Measurements from ENCODE around the gene ADGRF1. TPM values are rescaled to one million over a fixed set of nuclear protein-coding genes. Genes with fewer than 3 reads are reported as not detected.

ADGRF1 gene
- polyA plus RNA-seq, 1 of the 3 experiments (the other 2 are of a cell fraction): not detected

DNA sequence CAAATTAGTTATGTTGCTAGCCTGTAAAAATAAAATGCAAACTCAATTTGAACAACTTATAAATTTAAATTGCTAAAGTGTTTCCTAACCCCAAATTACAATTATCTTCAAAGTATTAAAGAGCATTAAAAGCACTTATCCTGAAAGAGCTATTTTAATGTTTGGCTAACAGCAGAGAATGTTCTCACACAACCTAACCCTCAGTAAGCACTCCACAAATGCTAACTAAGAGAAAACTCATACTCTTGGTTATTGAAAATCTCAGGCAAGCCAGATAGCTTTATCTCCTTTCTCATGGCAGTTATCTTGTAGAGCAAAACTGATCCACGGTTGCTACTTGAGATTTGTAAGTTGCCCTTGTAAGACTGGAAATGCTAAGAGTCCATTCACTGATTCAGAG lies 30.5 kb upstream of the ADGRF1 start:
- no peak overlapping the region for H3K4me3 ChIP-seq (ENCODE audit: low read depth in 2 of 2, low read length in 1 of 2)
- H3K4me1 ChIP-seq (ENCODE audit: control insufficient read depth in 1 of 2, insufficient read depth in 2 of 2, low read depth in 1 of 2, low read length in 1 of 2): peaks cover 0 to 6% of the 10 kb centered on the region in 2 experiments; a peak in 2 of 4 replicates
- POLR2A ChIA-PET: no interaction called here

DNA sequence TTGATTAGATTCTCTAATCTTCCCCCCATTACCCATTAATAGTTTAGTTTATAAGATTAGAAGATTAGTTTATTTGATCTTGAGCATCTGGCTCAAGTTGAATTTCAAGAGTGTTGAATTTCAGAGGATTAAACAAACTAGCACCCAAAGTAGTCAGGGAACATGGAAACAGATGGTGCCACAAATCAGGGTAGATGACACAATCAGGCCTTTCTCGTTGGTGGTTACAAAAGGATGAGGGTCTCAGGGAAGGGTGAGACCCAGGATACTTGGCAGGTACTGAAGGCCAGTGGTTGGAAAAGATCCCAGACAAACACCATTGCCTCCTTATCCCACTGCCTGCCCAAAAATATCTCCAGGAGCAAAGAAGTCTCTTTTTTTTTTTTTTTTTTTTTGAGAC lies 29.5 kb upstream of the ADGRF1 start:
- peaks cover 0 to under 1% of the 10 kb centered on the region in 2 experiments; a peak in 1 of 4 replicates for H3K4me1 ChIP-seq (ENCODE audit: control insufficient read depth in 1 of 2, insufficient read depth in 2 of 2, low read depth in 1 of 2, low read length in 1 of 2)
- H4K20me1 ChIP-seq (ENCODE audit: insufficient read depth): no peaks in the 10 kb centered on the region
- no peak overlapping the region for H3K27ac ChIP-seq (ENCODE audit: low read depth in 2 of 2, low read length in 1 of 2)
- 8% methylated on average over 1 of the region's 1 CpG for WGBS (ENCODE audit: low lambda C conversion rate)
- no peak overlapping the region for H2AFZ ChIP-seq (ENCODE audit: low read depth)
- no peaks in the 10 kb centered on the region for H3F3A ChIP-seq (replicated peaks; ENCODE audit: insufficient read depth)
- no peak overlapping the region for H3K4me3 ChIP-seq (ENCODE audit: low read depth in 2 of 2, low read length in 1 of 2)
- DNase-seq: no peak
- H3K4me2 ChIP-seq: no peak overlapping the region
- POLR2A ChIA-PET: no interaction called here
- H3K79me2 ChIP-seq (ENCODE audit: insufficient read depth): no peaks in the 10 kb centered on the region
- no peaks in the 10 kb centered on the region for H3K9me3 ChIP-seq
- no peaks in the 10 kb centered on the region; the same call in 1 of the 2 replicates for H3K27me3 ChIP-seq (ENCODE audit: insufficient read depth)
- TF ChIP-seq POLR2AphosphoS5 (IDR thresholded peaks at IDR 0.05; ENCODE audit: low read depth, low read length): no peak
- TF ChIP-seq FOXM1 (IDR thresholded peaks at IDR 0.05; ENCODE audit: low read depth): no peak
- TF ChIP-seq TAF1 (IDR thresholded peaks at IDR 0.05; ENCODE audit: borderline replicate concordance, low read depth, low read length): no peak
- TF ChIP-seq NRF1 (IDR thresholded peaks at IDR 0.05; ENCODE audit: low read depth, low read length): no peak
- TF ChIP-seq, protein P1, sequence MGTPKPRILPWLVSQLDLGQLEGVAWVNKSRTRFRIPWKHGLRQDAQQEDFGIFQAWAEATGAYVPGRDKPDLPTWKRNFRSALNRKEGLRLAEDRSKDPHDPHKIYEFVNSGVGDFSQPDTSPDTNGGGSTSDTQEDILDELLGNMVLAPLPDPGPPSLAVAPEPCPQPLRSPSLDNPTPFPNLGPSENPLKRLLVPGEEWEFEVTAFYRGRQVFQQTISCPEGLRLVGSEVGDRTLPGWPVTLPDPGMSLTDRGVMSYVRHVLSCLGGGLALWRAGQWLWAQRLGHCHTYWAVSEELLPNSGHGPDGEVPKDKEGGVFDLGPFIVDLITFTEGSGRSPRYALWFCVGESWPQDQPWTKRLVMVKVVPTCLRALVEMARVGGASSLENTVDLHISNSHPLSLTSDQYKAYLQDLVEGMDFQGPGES (IDR thresholded peaks at IDR 0.05; ENCODE audit: low read depth, low read length): no peak
- TF ChIP-seq, protein P2, sequence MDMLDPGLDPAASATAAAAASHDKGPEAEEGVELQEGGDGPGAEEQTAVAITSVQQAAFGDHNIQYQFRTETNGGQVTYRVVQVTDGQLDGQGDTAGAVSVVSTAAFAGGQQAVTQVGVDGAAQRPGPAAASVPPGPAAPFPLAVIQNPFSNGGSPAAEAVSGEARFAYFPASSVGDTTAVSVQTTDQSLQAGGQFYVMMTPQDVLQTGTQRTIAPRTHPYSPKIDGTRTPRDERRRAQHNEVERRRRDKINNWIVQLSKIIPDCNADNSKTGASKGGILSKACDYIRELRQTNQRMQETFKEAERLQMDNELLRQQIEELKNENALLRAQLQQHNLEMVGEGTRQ (IDR thresholded peaks at IDR 0.05; ENCODE audit: borderline replicate concordance, low read depth, low read length): no peak
- TF ChIP-seq, protein P3, sequence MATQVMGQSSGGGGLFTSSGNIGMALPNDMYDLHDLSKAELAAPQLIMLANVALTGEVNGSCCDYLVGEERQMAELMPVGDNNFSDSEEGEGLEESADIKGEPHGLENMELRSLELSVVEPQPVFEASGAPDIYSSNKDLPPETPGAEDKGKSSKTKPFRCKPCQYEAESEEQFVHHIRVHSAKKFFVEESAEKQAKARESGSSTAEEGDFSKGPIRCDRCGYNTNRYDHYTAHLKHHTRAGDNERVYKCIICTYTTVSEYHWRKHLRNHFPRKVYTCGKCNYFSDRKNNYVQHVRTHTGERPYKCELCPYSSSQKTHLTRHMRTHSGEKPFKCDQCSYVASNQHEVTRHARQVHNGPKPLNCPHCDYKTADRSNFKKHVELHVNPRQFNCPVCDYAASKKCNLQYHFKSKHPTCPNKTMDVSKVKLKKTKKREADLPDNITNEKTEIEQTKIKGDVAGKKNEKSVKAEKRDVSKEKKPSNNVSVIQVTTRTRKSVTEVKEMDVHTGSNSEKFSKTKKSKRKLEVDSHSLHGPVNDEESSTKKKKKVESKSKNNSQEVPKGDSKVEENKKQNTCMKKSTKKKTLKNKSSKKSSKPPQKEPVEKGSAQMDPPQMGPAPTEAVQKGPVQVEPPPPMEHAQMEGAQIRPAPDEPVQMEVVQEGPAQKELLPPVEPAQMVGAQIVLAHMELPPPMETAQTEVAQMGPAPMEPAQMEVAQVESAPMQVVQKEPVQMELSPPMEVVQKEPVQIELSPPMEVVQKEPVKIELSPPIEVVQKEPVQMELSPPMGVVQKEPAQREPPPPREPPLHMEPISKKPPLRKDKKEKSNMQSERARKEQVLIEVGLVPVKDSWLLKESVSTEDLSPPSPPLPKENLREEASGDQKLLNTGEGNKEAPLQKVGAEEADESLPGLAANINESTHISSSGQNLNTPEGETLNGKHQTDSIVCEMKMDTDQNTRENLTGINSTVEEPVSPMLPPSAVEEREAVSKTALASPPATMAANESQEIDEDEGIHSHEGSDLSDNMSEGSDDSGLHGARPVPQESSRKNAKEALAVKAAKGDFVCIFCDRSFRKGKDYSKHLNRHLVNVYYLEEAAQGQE (IDR thresholded peaks at IDR 0.05; ENCODE audit: low read depth, low read length): no peak
- no peak for TF ChIP-seq MXI1 (IDR thresholded peaks at IDR 0.05; ENCODE audit: low read depth, low read length)
- no peak for TF ChIP-seq RCOR1 (IDR thresholded peaks at IDR 0.05; ENCODE audit: low read length)
- no peak for TF ChIP-seq GATA2 (CRISPR knock-in tag; IDR thresholded peaks at IDR 0.05)
- no peak for TF ChIP-seq EP300 (IDR thresholded peaks at IDR 0.05; ENCODE audit: borderline replicate concordance in 1 of 2, low read depth in 1 of 2, low read length in 1 of 2)
- no peak for TF ChIP-seq RFX5 (IDR thresholded peaks at IDR 0.05; ENCODE audit: low read length)
- no peak for TF ChIP-seq EZH2phosphoT487 (IDR thresholded peaks at IDR 0.05; ENCODE audit: borderline replicate concordance, low read depth)
- no peak for TF ChIP-seq RXRA (IDR thresholded peaks at IDR 0.05; ENCODE audit: borderline replicate concordance, low read depth)
- TF ChIP-seq CHD2 (IDR thresholded peaks at IDR 0.05; ENCODE audit: low read length, partially characterized antibody): no peak
- H3K9me2 ChIP-seq: no peaks in the 10 kb centered on the region
- H3K36me3 ChIP-seq (replicated peaks in 1 of 2; ENCODE audit: control insufficient read depth in 1 of 2, insufficient read depth in 2 of 2, low read length in 1 of 2): no peaks in the 10 kb centered on the region
- CTCF ChIA-PET: interaction anchor here (1.0 kb wide), 1 partner anchor 237 kb away, joined by 3 read pairs; the partner anchor contains the start of gene TNFRSF21
- no peak overlapping the region for H3K9ac ChIP-seq

More for the DNA sequence above, 30.5 kb upstream of the ADGRF1 start:
- CTCF ChIA-PET: interaction anchor here (0.7 to 1.1 kb wide), 3 partner anchors 11 to 236 kb away, joined by 3 read pairs; partner anchors contain the start of gene TNFRSF21
- Histone ChIP-seq H4K20me1 (ENCODE audit: insufficient read depth) (no peaks in the 10 kb centered on the region), H2AFZ (ENCODE audit: low read depth) (no peak overlapping the region), H3K9ac (no peak overlapping the region), H3K79me2 (ENCODE audit: insufficient read depth) (no peaks in the 10 kb centered on the region), H3K9me3 (no peaks in the 10 kb centered on the region), H3K4me2 (no peak overlapping the region), H3K36me3 (replicated peaks in 1 of 2; ENCODE audit: control insufficient read depth in 1 of 2, insufficient read depth in 2 of 2, low read length in 1 of 2) (no peaks in the 10 kb centered on the region), H3K9me2 (no peaks in the 10 kb centered on the region), H3F3A (replicated peaks; ENCODE audit: insufficient read depth) (no peaks in the 10 kb centered on the region), H3K27me3 (ENCODE audit: insufficient read depth) (no peaks in the 10 kb centered on the region; the same call in 1 of the 2 replicates), H3K27ac (ENCODE audit: low read depth in 2 of 2, low read length in 1 of 2) (no peak overlapping the region)
- DNase-seq: no peak
- no peak for TF ChIP-seq POLR2AphosphoS5 (IDR thresholded peaks at IDR 0.05; ENCODE audit: low read depth, low read length)
- no peak for TF ChIP-seq RXRA (IDR thresholded peaks at IDR 0.05; ENCODE audit: borderline replicate concordance, low read depth)
- 0% methylated on average over 1 of the region's 1 CpG for WGBS (ENCODE audit: low lambda C conversion rate)
